ENCODE measurements around the gene PTPRM. TPM values are rescaled to one million over a fixed set of nuclear protein-coding genes. Genes with fewer than 3 reads are reported as not detected.

PTPRM gene
- total and polyA plus RNA-seq, 2 donors: 37.3 to 55.6 TPM

DNA sequence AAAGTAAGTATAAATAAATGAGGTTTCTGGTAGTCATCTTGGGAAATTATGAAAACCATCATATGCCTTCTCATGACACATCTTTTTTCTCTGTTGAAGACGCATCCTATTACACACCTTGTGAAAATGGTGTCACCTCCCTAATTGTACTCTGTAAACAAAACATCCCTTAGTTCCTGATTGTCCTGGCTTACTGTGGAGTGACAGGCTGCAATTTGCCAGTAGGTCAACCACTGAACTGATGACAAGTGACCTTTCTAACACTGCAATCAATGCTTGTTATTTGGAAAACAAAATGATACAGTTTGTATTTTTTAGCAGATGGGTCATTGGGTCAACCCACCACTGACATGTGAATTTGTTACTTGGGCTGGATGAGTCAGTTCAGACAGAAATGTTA lies 219.5 kb downstream of the PTPRM start:
- H3K27me3 ChIP-seq (ENCODE audit: control insufficient read depth in 2 of 2, insufficient read depth in 1 of 2, low read length in 1 of 2): no peaks in the 10 kb centered on the region
- no peak overlapping the region for H3K27ac ChIP-seq (ENCODE audit: low read depth in 1 of 2, low read length in 1 of 2)
- no peaks in the 10 kb centered on the region for H3K9me3 ChIP-seq (ENCODE audit: control insufficient read depth in 2 of 2, insufficient read depth in 1 of 2, low read length in 1 of 2)
- H3K36me3 ChIP-seq (ENCODE audit: control insufficient read depth in 2 of 2, insufficient read depth in 2 of 2, low read length in 1 of 2): no peaks in the 10 kb centered on the region
- H3K4me3 ChIP-seq (ENCODE audit: low read length in 2 of 2): no peak overlapping the region
- WGBS: 99% methylated on average over 1 of the region's 1 CpG
- peaks cover 0 to 10% of the 10 kb centered on the region in 2 donors for H3K4me1 ChIP-seq (ENCODE audit: control insufficient read depth in 2 of 2, insufficient read depth in 2 of 2, low read length in 2 of 2)
- DNase-seq (ENCODE audit: low read depth in 6 of 9, low spot score in 9 of 9): no peak

DNA sequence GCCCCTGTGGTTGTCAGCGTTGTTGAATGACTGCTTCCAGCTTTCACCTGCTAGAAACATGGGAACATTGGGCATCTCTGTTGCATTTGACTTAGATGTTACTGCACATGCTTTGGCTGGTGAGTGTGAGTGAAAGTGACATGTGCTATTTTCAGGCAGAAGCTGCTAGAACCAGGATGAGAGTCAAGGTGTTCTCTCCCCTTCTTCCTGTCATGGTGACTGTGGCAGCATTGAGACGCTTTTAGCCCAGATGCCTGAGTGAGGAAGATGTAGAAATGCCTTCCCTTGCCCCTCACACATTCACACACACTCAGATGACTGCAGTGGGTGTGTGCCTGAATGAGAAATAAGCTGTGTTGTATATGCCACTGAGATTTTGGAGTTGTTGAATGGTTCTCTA lies 220.2 kb downstream of the PTPRM start:
- peak overlapping the region in 1 of 2 donors; percentile 77 for H3K27ac ChIP-seq (ENCODE audit: low read depth in 1 of 2, low read length in 1 of 2)
- no peaks in the 10 kb centered on the region for H3K9me3 ChIP-seq (ENCODE audit: control insufficient read depth in 2 of 2, insufficient read depth in 1 of 2, low read length in 1 of 2)
- WGBS: 55% methylated on average over 2 of the region's 2 CpGs
- no peak overlapping the region for H3K4me3 ChIP-seq (ENCODE audit: low read length in 2 of 2)
- peak in 6 of 9 donors; percentile 44 to 85 (median 72) for DNase-seq (ENCODE audit: low read depth in 6 of 9, low spot score in 9 of 9)
- peaks cover 0 to 12% of the 10 kb centered on the region in 2 donors for H3K4me1 ChIP-seq (ENCODE audit: control insufficient read depth in 2 of 2, insufficient read depth in 2 of 2, low read length in 2 of 2)
- no peaks in the 10 kb centered on the region for H3K27me3 ChIP-seq (ENCODE audit: control insufficient read depth in 2 of 2, insufficient read depth in 1 of 2, low read length in 1 of 2)
- H3K36me3 ChIP-seq (ENCODE audit: control insufficient read depth in 2 of 2, insufficient read depth in 2 of 2, low read length in 1 of 2): no peaks in the 10 kb centered on the region

DNA sequence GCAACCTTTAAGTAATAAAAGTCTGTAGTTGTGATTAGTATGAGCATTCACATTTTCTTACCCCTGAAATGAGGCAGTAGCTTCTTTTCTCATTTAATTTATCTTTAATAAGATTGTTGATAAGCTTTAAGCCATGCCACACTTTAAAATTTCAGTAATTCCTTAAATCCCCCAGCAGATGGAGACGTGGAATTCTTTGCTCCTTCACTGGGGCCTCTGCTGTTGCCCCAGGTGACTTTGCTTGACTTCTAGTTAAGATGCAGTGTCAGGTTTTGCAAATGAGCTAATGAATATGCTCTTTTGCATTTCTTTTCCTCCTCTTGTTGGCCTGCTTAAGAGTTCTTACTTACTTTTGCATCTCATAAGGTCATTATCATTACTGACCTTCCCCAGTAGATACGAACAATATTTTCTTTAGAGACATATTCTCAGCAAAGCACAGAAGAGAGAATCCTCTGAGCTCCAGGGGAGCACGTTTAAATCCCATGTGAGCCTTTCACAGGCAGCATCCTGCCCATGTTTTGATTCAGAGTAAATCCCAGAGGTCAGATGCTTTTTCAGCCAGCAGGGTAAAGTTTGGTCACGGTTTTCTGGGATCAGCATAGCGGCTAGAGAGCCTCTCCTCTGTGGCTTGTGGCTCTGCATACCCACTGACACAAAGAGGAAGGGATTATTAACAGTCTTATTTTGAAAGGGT lies 222.9 kb downstream of the PTPRM start:
- DNase-seq (ENCODE audit: low read depth in 6 of 9, low spot score in 9 of 9): peak in 1 of 9 donors; percentile 52
- no peak overlapping the region for H3K27ac ChIP-seq (ENCODE audit: low read depth in 1 of 2, low read length in 1 of 2)
- peaks cover 0 to 12% of the 10 kb centered on the region in 2 donors for H3K4me1 ChIP-seq (ENCODE audit: control insufficient read depth in 2 of 2, insufficient read depth in 2 of 2, low read length in 2 of 2)

DNA sequence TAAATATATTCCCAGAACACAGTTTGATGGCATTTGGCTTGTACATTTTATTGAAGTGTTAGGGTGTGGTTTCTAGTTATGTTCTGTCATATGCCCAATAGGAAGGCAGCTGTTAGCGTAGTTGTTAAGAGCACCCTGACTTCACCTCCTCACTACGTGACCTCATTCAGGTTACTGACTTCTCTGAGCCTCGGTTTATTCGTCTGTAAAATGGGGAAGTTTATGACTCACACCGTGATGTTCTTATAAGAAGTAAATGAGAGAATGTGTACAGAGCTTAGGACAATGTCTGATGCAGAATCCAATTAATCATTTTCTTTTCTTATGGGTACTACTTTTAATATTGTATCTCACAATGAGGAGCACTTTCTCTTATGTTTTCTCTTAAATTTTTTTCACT lies 226.0 kb downstream of the PTPRM start:
- H3K27me3 ChIP-seq (ENCODE audit: control insufficient read depth in 2 of 2, insufficient read depth in 1 of 2, low read length in 1 of 2): no peaks in the 10 kb centered on the region
- no peaks in the 10 kb centered on the region for H3K36me3 ChIP-seq (ENCODE audit: control insufficient read depth in 2 of 2, insufficient read depth in 2 of 2, low read length in 1 of 2)
- 98% methylated on average over 5 of the region's 5 CpGs for WGBS
- H3K27ac ChIP-seq (ENCODE audit: low read depth in 1 of 2, low read length in 1 of 2): no peak overlapping the region
- H3K4me3 ChIP-seq (ENCODE audit: low read length in 2 of 2): no peak overlapping the region
- H3K9me3 ChIP-seq (ENCODE audit: control insufficient read depth in 2 of 2, insufficient read depth in 1 of 2, low read length in 1 of 2): no peaks in the 10 kb centered on the region
- DNase-seq (ENCODE audit: low read depth in 6 of 9, low spot score in 9 of 9): no peak
- peaks cover 0 to 7% of the 10 kb centered on the region in 2 donors for H3K4me1 ChIP-seq (ENCODE audit: control insufficient read depth in 2 of 2, insufficient read depth in 2 of 2, low read length in 2 of 2)

More for the DNA sequence above, 222.9 kb downstream of the PTPRM start:
- no peaks in the 10 kb centered on the region for H3K27me3 ChIP-seq (ENCODE audit: control insufficient read depth in 2 of 2, insufficient read depth in 1 of 2, low read length in 1 of 2)
- no peaks in the 10 kb centered on the region for H3K36me3 ChIP-seq (ENCODE audit: control insufficient read depth in 2 of 2, insufficient read depth in 2 of 2, low read length in 1 of 2)
- H3K4me3 ChIP-seq (ENCODE audit: low read length in 2 of 2): no peak overlapping the region
- H3K9me3 ChIP-seq (ENCODE audit: control insufficient read depth in 2 of 2, insufficient read depth in 1 of 2, low read length in 1 of 2): no peaks in the 10 kb centered on the region
- WGBS: 58% methylated on average over 5 of the region's 5 CpGs

DNA sequence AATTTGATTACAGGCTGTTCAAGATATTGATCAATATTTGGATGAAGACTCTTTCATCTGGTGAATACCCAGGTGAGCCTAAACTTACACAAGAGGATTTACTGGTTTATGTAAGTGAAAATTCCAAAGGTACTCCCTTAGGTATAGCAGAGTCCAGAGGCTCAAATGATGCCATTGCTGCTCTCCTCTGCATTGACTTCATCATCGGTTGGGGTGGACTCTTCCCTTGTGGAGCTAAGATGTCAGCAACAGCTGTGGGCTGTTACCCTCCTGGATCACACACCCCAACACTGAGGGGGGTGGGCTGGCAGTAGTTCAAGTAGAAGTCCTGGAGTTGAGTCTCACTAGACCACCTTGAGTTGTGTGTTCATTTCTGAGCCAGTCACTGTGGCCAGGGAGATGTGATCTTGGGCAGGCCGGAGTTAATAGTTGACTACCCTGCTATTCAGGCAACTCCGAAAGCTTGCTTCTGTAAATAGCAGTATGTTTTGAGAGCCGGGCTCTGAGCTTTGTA lies 236.9 kb downstream of the PTPRM start:
- H3K4me3 ChIP-seq (ENCODE audit: low read length in 2 of 2): no peak overlapping the region
- no peak for DNase-seq (ENCODE audit: low read depth in 6 of 9, low spot score in 9 of 9)
- no peak overlapping the region for H3K27ac ChIP-seq (ENCODE audit: low read depth in 1 of 2, low read length in 1 of 2)
- WGBS: 98% methylated on average over 4 of the region's 4 CpGs
- H3K36me3 ChIP-seq (ENCODE audit: control insufficient read depth in 2 of 2, insufficient read depth in 2 of 2, low read length in 1 of 2): peaks cover 0 to 3% of the 10 kb centered on the region in 2 donors
- peaks cover 0 to 2% of the 10 kb centered on the region in 2 donors for H3K4me1 ChIP-seq (ENCODE audit: control insufficient read depth in 2 of 2, insufficient read depth in 2 of 2, low read length in 2 of 2)
- H3K27me3 ChIP-seq (ENCODE audit: control insufficient read depth in 2 of 2, insufficient read depth in 1 of 2, low read length in 1 of 2): no peaks in the 10 kb centered on the region
- no peaks in the 10 kb centered on the region for H3K9me3 ChIP-seq (ENCODE audit: control insufficient read depth in 2 of 2, insufficient read depth in 1 of 2, low read length in 1 of 2)

DNA sequence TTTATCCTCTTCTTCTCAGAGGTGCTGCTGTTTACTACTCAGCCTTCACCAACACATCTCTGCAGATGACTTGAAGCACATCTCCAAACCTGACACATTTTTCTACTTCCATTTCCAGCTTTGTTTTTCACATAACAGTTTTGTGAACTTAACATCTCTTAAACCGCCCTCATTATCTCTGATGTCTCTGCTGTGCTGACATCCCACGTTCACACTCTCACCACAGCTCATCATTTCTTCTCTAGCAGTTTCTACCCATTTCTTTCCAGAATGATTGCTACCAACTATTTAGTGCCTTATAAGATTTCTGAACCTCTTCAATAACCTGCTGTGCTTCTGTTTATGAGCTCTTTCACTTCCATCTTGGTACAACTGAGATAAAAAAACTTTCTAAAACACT lies 238.0 kb downstream of the PTPRM start:
- peaks cover 0 to 6% of the 10 kb centered on the region in 2 donors for H3K4me1 ChIP-seq (ENCODE audit: control insufficient read depth in 2 of 2, insufficient read depth in 2 of 2, low read length in 2 of 2)
- peaks cover 0 to 3% of the 10 kb centered on the region in 2 donors for H3K36me3 ChIP-seq (ENCODE audit: control insufficient read depth in 2 of 2, insufficient read depth in 2 of 2, low read length in 1 of 2)
- no peak for DNase-seq (ENCODE audit: low read depth in 6 of 9, low spot score in 9 of 9)
- H3K27ac ChIP-seq (ENCODE audit: low read depth in 1 of 2, low read length in 1 of 2): no peak overlapping the region
- no peaks in the 10 kb centered on the region for H3K9me3 ChIP-seq (ENCODE audit: control insufficient read depth in 2 of 2, insufficient read depth in 1 of 2, low read length in 1 of 2)
- no peaks in the 10 kb centered on the region for H3K27me3 ChIP-seq (ENCODE audit: control insufficient read depth in 2 of 2, insufficient read depth in 1 of 2, low read length in 1 of 2)
- 97% methylated on average over 2 of the region's 2 CpGs for WGBS
- H3K4me3 ChIP-seq (ENCODE audit: low read length in 2 of 2): no peak overlapping the region

DNA sequence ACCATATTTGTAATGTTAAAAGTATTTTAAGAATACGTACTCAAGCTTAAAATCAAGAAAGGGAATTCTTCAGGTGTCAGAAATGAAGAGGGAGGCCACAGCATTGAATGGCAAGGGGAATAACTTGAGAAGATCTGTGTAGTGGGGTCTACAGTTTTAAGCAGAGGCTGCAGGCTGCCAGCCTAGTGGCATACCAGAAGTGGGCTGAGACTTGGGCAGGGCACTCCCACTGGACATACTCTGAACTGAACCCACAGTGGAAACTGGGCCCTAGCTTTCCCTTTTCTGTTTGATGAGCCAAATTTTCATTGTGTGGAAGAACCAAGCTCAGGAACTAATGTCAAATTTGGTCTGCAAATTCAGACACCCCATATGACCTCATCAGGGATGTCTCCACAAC lies 238.8 kb downstream of the PTPRM start:
- 97% methylated on average over 1 of the region's 1 CpG for WGBS
- DNase-seq (ENCODE audit: low read depth in 6 of 9, low spot score in 9 of 9): no peak
- Histone ChIP-seq H3K4me1 (ENCODE audit: control insufficient read depth in 2 of 2, insufficient read depth in 2 of 2, low read length in 2 of 2) (peaks cover 0 to 6% of the 10 kb centered on the region in 2 donors), H3K4me3 (ENCODE audit: low read length in 2 of 2) (no peak overlapping the region), H3K27ac (ENCODE audit: low read depth in 1 of 2, low read length in 1 of 2) (no peak overlapping the region), H3K9me3 (ENCODE audit: control insufficient read depth in 2 of 2, insufficient read depth in 1 of 2, low read length in 1 of 2) (no peaks in the 10 kb centered on the region), H3K36me3 (ENCODE audit: control insufficient read depth in 2 of 2, insufficient read depth in 2 of 2, low read length in 1 of 2) (peaks cover 0 to 3% of the 10 kb centered on the region in 2 donors), H3K27me3 (ENCODE audit: control insufficient read depth in 2 of 2, insufficient read depth in 1 of 2, low read length in 1 of 2) (no peaks in the 10 kb centered on the region)

DNA sequence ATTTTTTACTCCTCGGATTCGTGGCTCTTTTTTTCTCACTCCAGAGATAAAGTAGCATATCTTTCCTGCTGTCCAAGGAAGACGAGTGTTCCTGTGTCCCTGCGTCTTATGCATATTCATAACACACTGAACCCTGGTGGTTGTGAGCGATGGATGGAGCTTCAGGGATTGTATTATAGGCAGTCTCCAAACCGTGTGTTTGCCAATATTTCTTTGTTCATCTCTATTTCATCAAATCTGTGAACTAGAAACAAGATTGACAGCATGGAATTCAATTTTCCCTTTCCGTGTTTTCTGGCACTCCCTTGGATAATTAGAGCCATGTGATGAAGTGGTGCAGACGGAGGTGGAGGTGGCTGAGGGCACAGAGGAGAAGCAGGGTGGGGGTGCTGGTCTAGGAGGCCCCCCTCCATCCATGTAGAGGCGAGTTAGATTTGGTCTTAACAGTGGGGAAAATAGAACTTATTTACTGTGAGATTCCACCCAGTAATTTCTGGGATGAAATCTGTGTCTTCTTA lies 240.9 kb downstream of the PTPRM start:
- Histone ChIP-seq H3K27me3 (ENCODE audit: control insufficient read depth in 2 of 2, insufficient read depth in 1 of 2, low read length in 1 of 2) (no peaks in the 10 kb centered on the region), H3K36me3 (ENCODE audit: control insufficient read depth in 2 of 2, insufficient read depth in 2 of 2, low read length in 1 of 2) (peaks cover 0 to 3% of the 10 kb centered on the region in 2 donors), H3K9me3 (ENCODE audit: control insufficient read depth in 2 of 2, insufficient read depth in 1 of 2, low read length in 1 of 2) (no peaks in the 10 kb centered on the region), H3K4me3 (ENCODE audit: low read length in 2 of 2) (no peak overlapping the region), H3K27ac (ENCODE audit: low read depth in 1 of 2, low read length in 1 of 2) (no peak overlapping the region), H3K4me1 (ENCODE audit: control insufficient read depth in 2 of 2, insufficient read depth in 2 of 2, low read length in 2 of 2) (peaks cover 0 to 6% of the 10 kb centered on the region in 2 donors)
- WGBS: 96% methylated on average over 9 of the region's 9 CpGs
- no peak for DNase-seq (ENCODE audit: low read depth in 6 of 9, low spot score in 9 of 9)

DNA sequence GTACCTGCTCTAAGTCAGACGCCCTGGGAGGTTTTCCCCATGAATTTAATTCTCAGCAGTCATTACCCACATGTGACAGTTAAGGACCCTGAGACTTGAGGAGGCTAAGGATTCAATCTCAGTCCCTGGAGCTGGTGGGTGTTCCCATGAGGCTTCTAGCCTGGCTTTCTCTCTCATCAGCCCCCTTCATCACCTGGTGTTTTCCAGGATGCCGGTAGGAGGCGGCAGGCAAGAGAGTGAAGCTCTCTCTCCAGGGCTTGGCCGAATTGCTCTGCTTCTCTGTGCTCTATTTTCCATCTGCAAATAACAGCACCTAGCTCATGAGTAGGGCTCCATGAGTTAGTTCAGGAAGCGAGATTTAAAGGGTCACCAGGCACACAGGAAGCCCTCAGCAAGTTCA lies 241.9 kb downstream of the PTPRM start:
- DNase-seq (ENCODE audit: low read depth in 6 of 9, low spot score in 9 of 9): no peak
- Histone ChIP-seq H3K36me3 (ENCODE audit: control insufficient read depth in 2 of 2, insufficient read depth in 2 of 2, low read length in 1 of 2) (peaks cover 0 to 3% of the 10 kb centered on the region in 2 donors), H3K9me3 (ENCODE audit: control insufficient read depth in 2 of 2, insufficient read depth in 1 of 2, low read length in 1 of 2) (peaks cover under 1 to 1% of the 10 kb centered on the region in 2 donors), H3K27ac (ENCODE audit: low read depth in 1 of 2, low read length in 1 of 2) (no peak overlapping the region), H3K4me1 (ENCODE audit: control insufficient read depth in 2 of 2, insufficient read depth in 2 of 2, low read length in 2 of 2) (peaks cover 0 to 6% of the 10 kb centered on the region in 2 donors), H3K4me3 (ENCODE audit: low read length in 2 of 2) (no peak overlapping the region), H3K27me3 (ENCODE audit: control insufficient read depth in 2 of 2, insufficient read depth in 1 of 2, low read length in 1 of 2) (no peaks in the 10 kb centered on the region)
- WGBS: 69% methylated on average over 5 of the region's 5 CpGs
